ENCODE data around the gene MTLN. TPM values are rescaled to one million over a fixed set of nuclear protein-coding genes. Genes with fewer than 3 reads are reported as not detected.
A peak's percentile ranks its signal among the peaks of the same experiment; 100 is the strongest.

The MTLN gene
- total and polyA plus RNA-seq, 4 donors: 30.6 to 57.6 (median 32.9) TPM

DNA sequence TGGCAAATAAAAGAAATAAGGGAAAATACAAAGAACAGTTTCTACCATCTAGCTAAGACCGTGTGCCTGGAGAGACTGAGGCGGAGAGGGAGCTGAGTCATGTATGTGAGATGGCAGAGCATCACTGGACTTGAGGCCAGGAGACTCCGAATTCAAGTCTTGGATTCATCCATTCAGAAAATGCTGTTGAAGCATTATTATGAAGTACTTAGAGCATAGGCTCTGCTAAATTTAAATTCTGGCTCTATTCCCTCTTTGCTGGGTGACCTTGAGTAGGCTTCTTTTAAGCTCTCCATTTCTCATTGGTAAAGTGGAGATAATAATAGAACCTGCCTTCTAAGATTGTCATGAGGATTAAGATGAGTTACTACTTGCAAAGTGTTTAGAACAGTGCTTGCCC lies 42.2 kb downstream of the MTLN start:
- Histone ChIP-seq H3K27me3 (ENCODE audit: control insufficient read depth, insufficient read depth, low read length) (no peaks in the 10 kb centered on the region), H3K27ac (ENCODE audit: low read depth, low read length) (no peak overlapping the region), H3K4me1 (ENCODE audit: control insufficient read depth, insufficient read depth, low read length) (no peaks in the 10 kb centered on the region), H3K9me3 (ENCODE audit: control insufficient read depth, insufficient read depth, low read length) (no peaks in the 10 kb centered on the region), H3K36me3 (ENCODE audit: control insufficient read depth, insufficient read depth, low read length) (no peaks in the 10 kb centered on the region), H3K4me3 (ENCODE audit: low read depth, low read length) (no peak overlapping the region)
- WGBS (ENCODE audit: insufficient coverage): 100% methylated on average over 2 of the region's 3 CpGs
- no peak for DNase-seq (ENCODE audit: low read depth in 4 of 6, low spot score in 6 of 6)

DNA sequence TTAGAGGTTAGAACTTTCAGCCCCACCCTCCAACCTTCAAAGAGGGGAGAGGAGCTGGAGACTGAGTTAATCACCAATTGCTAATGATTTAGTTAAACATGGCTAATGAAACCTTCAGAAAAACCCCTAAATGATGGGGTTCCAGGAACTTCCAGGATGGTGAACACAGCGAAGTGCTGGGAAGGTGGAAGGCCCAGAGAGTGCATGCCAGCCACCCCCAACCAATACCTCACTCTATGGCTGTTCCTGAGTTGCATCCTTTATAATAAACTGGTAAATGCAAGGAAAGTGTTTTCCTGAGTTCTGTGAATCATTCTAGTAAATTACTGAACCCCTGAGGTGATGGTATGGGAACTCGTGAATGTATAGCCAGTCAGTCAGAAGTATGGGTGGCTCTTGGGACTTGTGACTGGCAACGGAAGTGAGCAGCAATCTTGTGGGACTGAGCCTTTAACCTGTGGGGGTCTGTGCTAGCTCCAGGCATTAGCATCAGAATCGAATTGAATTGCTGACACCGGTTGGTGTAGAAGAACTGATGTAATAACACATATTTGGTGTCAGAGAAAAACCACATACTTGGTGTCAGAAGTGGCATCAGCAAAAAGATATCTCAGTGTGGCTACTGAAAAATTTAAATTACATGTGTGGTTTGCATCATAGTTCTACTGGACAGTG lies 44.9 kb downstream of the MTLN start:
- Histone ChIP-seq H3K36me3 (ENCODE audit: control insufficient read depth, insufficient read depth, low read length) (peaks cover 5% of the 10 kb centered on the region), H3K27ac (ENCODE audit: low read depth, low read length) (no peak overlapping the region), H3K27me3 (ENCODE audit: control insufficient read depth, insufficient read depth, low read length) (no peaks in the 10 kb centered on the region), H3K4me3 (ENCODE audit: low read depth, low read length) (no peak overlapping the region), H3K9me3 (ENCODE audit: control insufficient read depth, insufficient read depth, low read length) (no peaks in the 10 kb centered on the region), H3K4me1 (ENCODE audit: control insufficient read depth, insufficient read depth, low read length) (no peaks in the 10 kb centered on the region)
- DNase-seq (ENCODE audit: low read depth in 4 of 6, low spot score in 6 of 6): no peak
- WGBS (ENCODE audit: insufficient coverage): 66% methylated on average over 4 of the region's 5 CpGs

DNA sequence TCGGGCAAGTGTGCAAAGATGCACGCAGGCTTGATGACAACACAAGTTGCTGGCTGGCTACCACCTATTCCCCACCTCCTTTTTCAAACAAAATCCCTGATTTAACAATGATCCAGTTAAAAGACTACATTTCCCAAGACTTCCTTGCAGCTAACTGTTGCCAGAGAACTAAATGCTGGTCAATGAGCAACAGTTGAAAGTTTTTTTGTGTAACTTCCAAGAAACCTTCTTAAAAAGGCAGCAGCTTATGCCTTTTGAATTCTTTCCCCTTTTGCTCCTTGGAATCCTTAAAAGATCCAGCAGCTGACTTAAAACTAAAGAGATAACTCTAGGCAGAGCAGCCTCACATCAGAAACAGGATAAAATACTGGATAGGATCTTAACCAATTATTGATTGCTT lies 46.1 kb downstream of the MTLN start:
- no peaks in the 10 kb centered on the region for H3K9me3 ChIP-seq (ENCODE audit: control insufficient read depth, insufficient read depth, low read length)
- 90% methylated on average over 2 of the region's 2 CpGs for WGBS (ENCODE audit: insufficient coverage)
- DNase-seq (ENCODE audit: low read depth in 4 of 6, low spot score in 6 of 6): peak in 1 of 6 donors; percentile 11
- no peaks in the 10 kb centered on the region for H3K4me1 ChIP-seq (ENCODE audit: control insufficient read depth, insufficient read depth, low read length)
- peaks cover 5% of the 10 kb centered on the region for H3K36me3 ChIP-seq (ENCODE audit: control insufficient read depth, insufficient read depth, low read length)
- H3K27ac ChIP-seq (ENCODE audit: low read depth, low read length): no peak overlapping the region
- no peak overlapping the region for H3K4me3 ChIP-seq (ENCODE audit: low read depth, low read length)
- no peaks in the 10 kb centered on the region for H3K27me3 ChIP-seq (ENCODE audit: control insufficient read depth, insufficient read depth, low read length)

Other genes starting within 250 kb of the MTLN start
- gene MALL, start 96.7 kb downstream of the MTLN start, total RNA-seq: 1 to 10 TPM; 5.9 to 8.8 TPM
- gene MALL, start 96.7 kb downstream of the MTLN start, polyA plus RNA-seq (ENCODE audit: insufficient read length in 2 of 2): 1 to 10 TPM; 2.7 to 3.3 TPM
- 10 to 100 TPM in 1 of 2 donors, 1 to 10 TPM in 1; 6.8 to 16.8 TPM for gene NPHP1, start 7.5 kb downstream of the MTLN start, total RNA-seq
- gene NPHP1, start 7.5 kb downstream of the MTLN start, polyA plus RNA-seq (ENCODE audit: insufficient read length in 2 of 2): 10 to 100 TPM in 1 of 2 donors, 1 to 10 TPM in 1; 9.9 to 11.8 TPM